Loucy (cell line): ENCODE data around the gene RASSF7.

Experiments used
- H2AFZ ChIP-seq: fragments of 200-600 bp; sonication (generic); 2 replicates; pipeline ENCODE4 v1.6.0; 2016; ENCODE audit warnings: antibody characterized with exemption, mild to moderate bottlenecking, low read length, moderate library complexity
- H3F3A ChIP-seq: fragments of 200-600 bp; 2 replicates; pipeline ENCODE4 v1.6.0; 2016; ENCODE audit warnings: antibody characterized with exemption, low read depth, mild to moderate bottlenecking
- H3K27me3 ChIP-seq: fragments of 200-600 bp; sonication (generic); 2 replicates; pipeline ENCODE4 v1.6.1; 2014; ENCODE audit warnings: low read length, mild to moderate bottlenecking; ENCODE audit not compliant: insufficient read depth, poor library complexity, severe bottlenecking
- H3K36me3 ChIP-seq: fragments of 200-600 bp; sonication (generic); 2 replicates; pipeline ENCODE4 v1.6.1; 2016; ENCODE audit warnings: low read length; ENCODE audit not compliant: insufficient read depth
- H3K4me1 ChIP-seq: fragments of 200-600 bp; sonication (generic); 2 replicates; pipeline ENCODE4 v1.5.1; 2014; ENCODE audit warnings: low read length, mild to moderate bottlenecking; ENCODE audit not compliant: insufficient read depth, poor library complexity, severe bottlenecking
- H3K4me2 ChIP-seq: fragments of 200-600 bp; sonication (generic); 2 replicates; pipeline ENCODE4 v1.6.0; 2014; ENCODE audit warnings: antibody characterized with exemption, low read length, low read depth, mild to moderate bottlenecking; ENCODE audit not compliant: poor library complexity, severe bottlenecking
- H3K4me3 ChIP-seq: fragments of 200-600 bp; sonication (generic); 2 replicates; pipeline ENCODE4 v1.5.1; 2014; ENCODE audit warnings: low read length, mild to moderate bottlenecking, mixed read lengths; ENCODE audit not compliant: poor library complexity, severe bottlenecking
- H3K79me2 ChIP-seq: fragments of 200-600 bp; sonication (generic); 2 replicates; pipeline ENCODE4 v1.6.1; 2014; ENCODE audit warnings: low read length; ENCODE audit not compliant: insufficient read depth
- H3K9ac ChIP-seq: fragments of 200-600 bp; sonication (generic); 2 replicates; pipeline ENCODE4 v1.6.0; 2014; ENCODE audit warnings: mild to moderate bottlenecking, low read depth, low read length, moderate library complexity; ENCODE audit not compliant: poor library complexity, severe bottlenecking
- H3K9me2 ChIP-seq: fragments of 200-600 bp; sonication (generic); replicated peaks from 2 replicates; pipeline ENCODE4 v1.6.1; 2016; ENCODE audit warnings: low read depth, low read length, mixed read lengths
- H3K9me3 ChIP-seq: fragments of 200-600 bp; sonication (generic); 2 replicates; pipeline ENCODE4 v1.6.1; 2014; ENCODE audit warnings: mild to moderate bottlenecking, antibody characterized with exemption, low read length, low read depth; ENCODE audit not compliant: insufficient read depth
- H4K20me1 ChIP-seq: fragments of 200-600 bp; sonication (generic); 2 replicates; pipeline ENCODE4 v1.6.0; 2014; ENCODE audit warnings: antibody characterized with exemption, low read length, mild to moderate bottlenecking; ENCODE audit not compliant: insufficient read depth, poor library complexity, severe bottlenecking
- EZH2phosphoT487 ChIP-seq: fragments of 200-600 bp; IDR thresholded peaks from 2 replicates; pipeline ENCODE4 v1.6.1; 2018; ENCODE audit warnings: antibody characterized with exemption, mild to moderate bottlenecking, moderate library complexity, borderline replicate concordance
- TF ChIP-seq, protein P1 (sequence below): fragments of 200-600 bp; sonication (generic); conservative IDR thresholded peaks from 2 replicates; pipeline ENCODE4 v1.5.1; 2014; ENCODE audit warnings: mild to moderate bottlenecking, antibody characterized with exemption, low read length

The RASSF7 gene

GRCh38 chr11:534396-535209 is 26.2 kb upstream of the RASSF7 start:
- Histone ChIP-seq H3K9me3 (no peaks in the 10 kb centered on the region), H3K79me2 (peaks cover 17% of the 10 kb centered on the region), H2AFZ (peak overlapping the region; percentile 20; the same call in 1 of the 2 replicates), H3K9me2 (no peaks in the 10 kb centered on the region), H3K9ac (peak overlapping the region; percentile 85), H3K4me3 (peak overlapping the region; percentile 94), H3K36me3 (peaks cover 4% of the 10 kb centered on the region; the same call in 1 of the 2 replicates), H3K4me1 (peaks cover 17% of the 10 kb centered on the region), H3K27me3 (no peaks in the 10 kb centered on the region), H3F3A (no peaks in the 10 kb centered on the region), H4K20me1 (peaks cover 18% of the 10 kb centered on the region), H3K4me2 (peak overlapping the region; percentile 94)
- TF ChIP-seq, protein P1, sequence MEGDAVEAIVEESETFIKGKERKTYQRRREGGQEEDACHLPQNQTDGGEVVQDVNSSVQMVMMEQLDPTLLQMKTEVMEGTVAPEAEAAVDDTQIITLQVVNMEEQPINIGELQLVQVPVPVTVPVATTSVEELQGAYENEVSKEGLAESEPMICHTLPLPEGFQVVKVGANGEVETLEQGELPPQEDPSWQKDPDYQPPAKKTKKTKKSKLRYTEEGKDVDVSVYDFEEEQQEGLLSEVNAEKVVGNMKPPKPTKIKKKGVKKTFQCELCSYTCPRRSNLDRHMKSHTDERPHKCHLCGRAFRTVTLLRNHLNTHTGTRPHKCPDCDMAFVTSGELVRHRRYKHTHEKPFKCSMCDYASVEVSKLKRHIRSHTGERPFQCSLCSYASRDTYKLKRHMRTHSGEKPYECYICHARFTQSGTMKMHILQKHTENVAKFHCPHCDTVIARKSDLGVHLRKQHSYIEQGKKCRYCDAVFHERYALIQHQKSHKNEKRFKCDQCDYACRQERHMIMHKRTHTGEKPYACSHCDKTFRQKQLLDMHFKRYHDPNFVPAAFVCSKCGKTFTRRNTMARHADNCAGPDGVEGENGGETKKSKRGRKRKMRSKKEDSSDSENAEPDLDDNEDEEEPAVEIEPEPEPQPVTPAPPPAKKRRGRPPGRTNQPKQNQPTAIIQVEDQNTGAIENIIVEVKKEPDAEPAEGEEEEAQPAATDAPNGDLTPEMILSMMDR = no peak
- TF ChIP-seq EZH2phosphoT487 = no peak

DNA sequence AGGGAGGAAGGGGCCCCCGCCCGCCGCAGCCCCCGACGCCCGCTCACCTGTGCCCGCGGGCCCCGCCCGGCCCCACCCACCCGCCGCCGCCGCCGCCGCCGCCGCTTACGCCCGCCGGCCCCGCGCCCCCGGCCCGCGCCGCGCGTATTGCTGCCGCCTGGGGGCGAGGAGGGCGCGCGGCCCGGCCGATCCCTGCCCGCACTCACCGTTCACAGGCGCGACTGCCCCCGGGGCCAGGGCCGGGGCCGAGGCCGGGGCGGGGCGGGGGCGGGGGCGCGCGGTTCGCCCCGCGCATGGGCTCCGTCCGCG is 25.6 kb upstream of the RASSF7 start:
- peak overlapping the region; percentile 94 for H3K4me3 ChIP-seq
- H4K20me1 ChIP-seq = peaks cover 18% of the 10 kb centered on the region
- no peak overlapping the region for H3K4me2 ChIP-seq
- peaks cover 4% of the 10 kb centered on the region; the same call in 1 of the 2 replicates for H3K36me3 ChIP-seq
- H3K9me3 ChIP-seq = no peaks in the 10 kb centered on the region
- H3K79me2 ChIP-seq = peaks cover 17% of the 10 kb centered on the region
- H3K27me3 ChIP-seq = no peaks in the 10 kb centered on the region
- H3K9me2 ChIP-seq = no peaks in the 10 kb centered on the region
- H3F3A ChIP-seq = no peaks in the 10 kb centered on the region
- TF ChIP-seq EZH2phosphoT487 = no peak
- TF ChIP-seq, protein P1 = no peak
- peaks cover 17% of the 10 kb centered on the region for H3K4me1 ChIP-seq
- no peak overlapping the region for H2AFZ ChIP-seq
- H3K9ac ChIP-seq = peak overlapping the region; percentile 85

DNA sequence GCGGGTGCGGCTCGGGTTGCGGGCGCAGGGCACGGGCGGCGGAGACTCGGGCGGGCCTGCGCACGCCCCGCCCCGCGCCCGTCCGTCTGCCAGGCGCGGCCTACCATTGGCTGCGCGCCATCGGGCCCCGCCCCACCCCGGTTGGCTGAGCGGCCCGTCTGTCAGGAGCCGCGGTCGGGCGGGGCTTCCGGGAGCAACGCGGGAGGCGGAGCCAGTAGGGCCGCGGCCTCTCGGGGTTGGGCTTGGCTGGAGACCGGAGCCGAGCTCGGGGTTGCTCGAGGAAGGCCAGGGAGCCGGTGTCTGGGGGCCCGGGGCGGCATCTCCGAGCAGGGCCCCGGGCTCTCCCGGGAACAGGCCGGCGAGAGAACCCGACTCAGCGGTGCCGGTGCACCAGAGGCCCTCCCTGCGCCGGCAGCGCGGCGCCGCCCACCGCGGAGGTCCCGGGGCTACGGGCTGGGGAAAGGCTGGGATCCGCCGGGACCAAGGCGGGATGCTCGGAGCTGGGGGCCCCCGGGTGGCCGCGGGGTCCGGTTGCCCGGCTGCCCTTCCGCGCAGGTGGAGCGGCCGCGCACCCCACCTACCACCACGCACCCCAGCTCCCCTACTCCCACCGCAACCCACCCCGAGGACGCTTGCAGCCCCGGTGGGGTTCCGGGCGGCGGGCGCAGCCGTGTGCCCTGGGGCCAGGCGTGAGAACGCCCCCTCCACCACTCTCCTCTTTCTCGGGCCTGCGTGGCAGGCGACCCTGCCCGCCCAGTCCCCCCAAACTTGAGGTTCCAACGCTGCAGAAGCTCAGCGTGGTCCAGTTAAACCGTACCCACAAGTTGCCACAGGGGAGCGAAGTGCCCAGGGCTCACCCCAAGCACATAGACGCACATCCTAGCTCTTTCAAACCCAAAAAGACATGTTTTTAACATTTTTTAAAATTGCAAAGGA is 25.0 kb upstream of the RASSF7 start, which contains the start of gene HRAS:
Gene HRAS (minus strand): TSS at position 58 of the 936 bp plus-strand sequence.
- no peaks in the 10 kb centered on the region for H3K27me3 ChIP-seq
- H3K36me3 ChIP-seq = peaks cover 4% of the 10 kb centered on the region; the same call in 1 of the 2 replicates
- H4K20me1 ChIP-seq = peaks cover 18% of the 10 kb centered on the region
- H3K4me3 ChIP-seq = peak within 1 kb of the TSS; percentile 94
- H3K4me2 ChIP-seq = peak within 1 kb of the TSS; percentile 94
- H3K79me2 ChIP-seq = peaks cover 17% of the 10 kb centered on the region
- no peaks in the 10 kb centered on the region for H3K9me2 ChIP-seq
- TF ChIP-seq, protein P1 = no peak
- no peak for TF ChIP-seq EZH2phosphoT487
- H2AFZ ChIP-seq = peak within 1 kb of the TSS; percentile 87
- H3K4me1 ChIP-seq = peaks cover 17% of the 10 kb centered on the region
- peak within 1 kb of the TSS; percentile 85 for H3K9ac ChIP-seq
- H3F3A ChIP-seq = no peaks in the 10 kb centered on the region
- no peaks in the 10 kb centered on the region for H3K9me3 ChIP-seq
